ENCODE measurements around the gene ABCF3. TPM values are rescaled to one million over a fixed set of nuclear protein-coding genes. Genes with fewer than 3 reads are reported as not detected.

Gene ABCF3
- total and polyA plus RNA-seq, 5 experiments from 2014 or later: 35.2 to 128 (median 56.3) TPM

DNA sequence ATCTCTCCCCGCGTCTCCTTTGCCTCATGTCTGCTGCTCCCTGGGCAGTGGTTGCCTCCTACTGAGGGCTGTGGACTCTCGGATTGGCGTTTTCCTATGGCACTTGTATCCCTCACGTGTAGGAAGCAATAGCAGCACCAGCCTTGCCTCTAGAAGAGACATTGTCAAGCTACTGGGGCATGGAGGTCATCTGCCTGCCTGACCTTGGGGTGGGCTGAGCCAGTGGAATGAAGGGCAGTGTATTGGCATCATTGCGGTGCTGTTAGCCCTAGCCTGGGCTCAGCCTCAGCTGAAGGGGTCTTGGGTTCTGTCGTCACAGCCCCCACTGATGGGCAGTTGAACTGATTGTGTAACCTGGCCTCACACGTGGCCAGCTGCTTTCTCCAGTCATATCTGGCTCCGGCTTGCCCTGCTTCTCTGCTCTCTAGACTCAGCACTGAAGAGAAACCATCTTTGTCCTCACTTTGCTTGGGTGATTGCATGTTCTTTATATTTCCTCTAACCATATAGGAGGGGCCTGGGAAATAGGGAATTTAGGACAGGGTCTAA is 8.1 kb downstream of the ABCF3 start:
- DNase-seq (no peak), ATAC-seq (no peak)
- peak overlapping the region in 2 of 10 donors; percentile 45 to 59 for H3K27ac Mint-ChIP-seq
- no peak overlapping the region for H3K4me3 Mint-ChIP-seq
- H3K27me3 Mint-ChIP-seq: no peaks in the 10 kb centered on the region
- POLR2A ChIA-PET: interaction anchor here (0.7 to 1.3 kb wide), 2 partner anchors 8 to 15 kb away, joined by 3 read pairs; partner anchors contain the start of gene ABCF3
- peaks cover 0 to 14% (median 2%) of the 10 kb centered on the region in 4 donors for H3K4me1 Mint-ChIP-seq
- peaks cover 0 to 67% (median 3%) of the 10 kb centered on the region in 3 donors for H3K36me3 Mint-ChIP-seq
- no peaks in the 10 kb centered on the region for H3K9me3 Mint-ChIP-seq

DNA sequence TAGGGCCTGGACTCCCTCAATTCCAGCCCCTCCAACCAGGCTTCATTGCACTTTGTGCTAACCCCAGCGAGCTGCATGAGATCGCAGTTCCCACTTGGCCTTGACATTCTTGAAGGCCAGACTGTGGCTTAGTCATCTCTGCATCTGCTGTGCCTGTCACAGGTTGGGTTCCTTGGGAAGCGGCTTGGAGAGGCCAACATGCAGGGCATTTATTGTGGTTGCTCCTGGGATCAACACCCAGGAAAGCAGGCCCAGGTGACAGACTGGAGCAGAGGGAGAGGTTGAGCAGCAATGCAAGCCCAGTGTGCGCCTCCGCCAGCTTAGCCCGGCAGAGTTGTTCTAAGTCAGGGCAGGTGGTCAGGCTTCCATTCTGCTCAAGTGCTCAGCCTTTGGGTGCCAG is 10.5 kb downstream of the ABCF3 start:
- Mint-ChIP-seq H3K9me3 (no peaks in the 10 kb centered on the region), H3K4me1 (peaks cover 0 to 3% (median 0%) of the 10 kb centered on the region in 4 donors), H3K4me3 (no peak overlapping the region), H3K27me3 (no peaks in the 10 kb centered on the region), H3K27ac (peak overlapping the region in 2 of 10 donors; percentile 28 to 74), H3K36me3 (peaks cover 0 to 43% (median 0%) of the 10 kb centered on the region in 3 donors)
- ATAC-seq (no peak), DNase-seq (no peak)
- POLR2A ChIA-PET: no interaction called here

DNA sequence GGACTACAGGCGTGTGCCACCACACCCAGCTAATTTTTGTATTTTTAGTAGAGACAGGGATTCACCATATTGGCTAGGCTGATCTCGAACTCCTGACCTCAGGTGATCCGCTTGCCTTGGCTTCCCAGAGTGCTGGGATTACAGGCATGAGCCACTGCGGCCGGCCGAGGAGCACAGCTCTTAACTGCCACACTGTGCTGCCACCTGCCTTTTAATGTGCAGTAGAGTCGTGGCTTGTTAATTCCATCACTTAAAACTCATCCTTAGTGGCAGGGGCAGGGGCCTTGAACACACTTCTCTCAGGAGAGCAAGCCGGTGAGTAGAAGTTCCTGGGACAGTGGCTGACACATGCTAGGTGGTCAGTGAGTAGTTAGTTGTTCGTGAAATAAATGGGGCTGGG is 12.5 kb downstream of the ABCF3 start:
- no peak for ATAC-seq
- H3K4me1 Mint-ChIP-seq: peaks cover 0 to 3% (median 0%) of the 10 kb centered on the region in 4 donors
- peak overlapping the region in 1 of 10 donors; percentile 51 for H3K27ac Mint-ChIP-seq
- H3K36me3 Mint-ChIP-seq: peaks cover 0 to 24% (median 0%) of the 10 kb centered on the region in 3 donors
- H3K27me3 Mint-ChIP-seq: peaks cover 0 to 2% (median 0%) of the 10 kb centered on the region in 5 donors
- no peak overlapping the region for H3K4me3 Mint-ChIP-seq
- no peak for DNase-seq
- H3K9me3 Mint-ChIP-seq: no peaks in the 10 kb centered on the region
- POLR2A ChIA-PET: interaction anchor here (0.5 kb wide), 1 partner anchor 158 kb away, joined by 5 read pairs; no protein-coding TSS in a partner anchor

DNA sequence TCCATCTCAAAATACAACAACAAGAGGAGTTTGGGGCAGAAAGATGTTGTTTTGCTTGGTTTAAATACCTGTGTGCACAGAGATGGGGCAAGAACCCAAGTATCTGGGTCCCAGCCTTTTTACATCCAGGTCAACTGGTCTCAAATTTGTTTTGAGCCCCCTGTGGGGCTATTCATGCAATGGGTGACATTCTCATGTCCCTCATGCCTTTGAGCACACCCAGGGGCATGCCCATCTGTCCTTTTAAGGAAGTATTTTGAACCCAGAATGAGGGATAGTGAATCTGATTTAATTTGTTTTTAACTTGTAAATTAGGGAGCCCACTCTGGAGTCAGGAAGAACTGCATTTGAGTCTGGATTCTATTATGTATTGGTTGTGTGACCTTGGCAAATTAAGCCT is 14.8 kb downstream of the ABCF3 start:
- no peaks in the 10 kb centered on the region for H3K9me3 Mint-ChIP-seq
- peaks cover 0 to 3% (median 0%) of the 10 kb centered on the region in 3 donors for H3K36me3 Mint-ChIP-seq
- ATAC-seq (no peak), DNase-seq (no peak)
- H3K27ac Mint-ChIP-seq: no peak overlapping the region
- no peak overlapping the region for H3K4me3 Mint-ChIP-seq
- POLR2A ChIA-PET: no interaction called here
- H3K27me3 Mint-ChIP-seq: peaks cover 2 to 5% (median 4%) of the 10 kb centered on the region in 5 donors
- H3K4me1 Mint-ChIP-seq: peaks cover 0 to 3% (median 0%) of the 10 kb centered on the region in 4 donors

DNA sequence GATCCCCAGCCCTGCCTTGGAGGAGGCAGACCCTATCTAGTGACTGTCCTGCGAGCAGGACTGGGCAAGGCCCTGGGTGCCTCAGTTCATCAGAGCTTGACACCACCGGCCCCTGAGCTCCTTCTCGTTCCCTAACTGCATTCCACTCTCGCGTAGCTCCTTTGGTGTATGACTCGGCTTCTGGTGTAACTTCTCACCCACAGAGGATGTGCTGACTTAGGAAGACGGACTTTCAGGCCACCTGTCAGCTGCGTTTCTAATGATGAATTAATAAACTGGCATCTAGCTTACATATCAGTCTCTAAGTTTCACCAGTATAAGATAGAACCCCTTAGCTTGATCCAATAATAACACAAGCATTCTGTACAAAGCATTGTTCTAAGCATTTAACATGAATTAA is 17.5 kb downstream of the ABCF3 start:
- Mint-ChIP-seq H3K27ac (no peak overlapping the region), H3K27me3 (peaks cover 11 to 26% (median 14%) of the 10 kb centered on the region in 5 donors), H3K36me3 (no peaks in the 10 kb centered on the region), H3K4me1 (no peaks in the 10 kb centered on the region), H3K9me3 (no peaks in the 10 kb centered on the region), H3K4me3 (no peak overlapping the region)
- no peak for ATAC-seq
- POLR2A ChIA-PET: no interaction called here
- no peak for DNase-seq

- Mint-ChIP-seq H3K9me3 (no peaks in the 10 kb centered on the region), H3K4me3 (no peak overlapping the region), H3K27me3 (peaks cover 12 to 24% (median 14%) of the 10 kb centered on the region in 5 donors), H3K4me1 (no peaks in the 10 kb centered on the region), H3K36me3 (no peaks in the 10 kb centered on the region), H3K27ac (no peak overlapping the region)
- DNase-seq (no peak), ATAC-seq (no peak)
- POLR2A ChIA-PET: no interaction called here
These were observed 23.3 kb downstream of the ABCF3 start for GRCh38 chr3:184209146-184209923.

GRCh38 chr3:184211297-184211696 is 25.3 kb downstream of the ABCF3 start:
- Mint-ChIP-seq H3K4me1 (no peaks in the 10 kb centered on the region), H3K36me3 (no peaks in the 10 kb centered on the region), H3K27me3 (peaks cover 10 to 21% (median 12%) of the 10 kb centered on the region in 5 donors), H3K27ac (no peak overlapping the region), H3K4me3 (no peak overlapping the region), H3K9me3 (no peaks in the 10 kb centered on the region)
- POLR2A ChIA-PET: no interaction called here
- ATAC-seq (no peak), DNase-seq (no peak)

GRCh38 chr3:184211718-184212117 is 25.7 kb downstream of the ABCF3 start:
- H3K27me3 Mint-ChIP-seq: peaks cover 6 to 17% (median 8%) of the 10 kb centered on the region in 5 donors
- ATAC-seq (no peak), DNase-seq (no peak)
- no peak overlapping the region for H3K27ac Mint-ChIP-seq
- H3K36me3 Mint-ChIP-seq: no peaks in the 10 kb centered on the region
- no peak overlapping the region for H3K4me3 Mint-ChIP-seq
- no peaks in the 10 kb centered on the region for H3K9me3 Mint-ChIP-seq
- no peaks in the 10 kb centered on the region for H3K4me1 Mint-ChIP-seq
- POLR2A ChIA-PET: no interaction called here

- Mint-ChIP-seq H3K36me3 (no peaks in the 10 kb centered on the region), H3K4me1 (no peaks in the 10 kb centered on the region), H3K27ac (no peak overlapping the region), H3K9me3 (no peaks in the 10 kb centered on the region), H3K4me3 (no peak overlapping the region), H3K27me3 (peaks cover 2 to 24% (median 13%) of the 10 kb centered on the region in 5 donors)
- POLR2A ChIA-PET: no interaction called here
- ATAC-seq (no peak), DNase-seq (no peak)
These were observed 32.8 kb downstream of the ABCF3 start for GRCh38 chr3:184218814-184219213.

- Mint-ChIP-seq H3K27ac (no peak overlapping the region), H3K4me1 (peaks cover 0 to 2% (median 0%) of the 10 kb centered on the region in 4 donors), H3K27me3 (peaks cover 11 to 41% (median 32%) of the 10 kb centered on the region in 5 donors), H3K36me3 (no peaks in the 10 kb centered on the region), H3K4me3 (no peak overlapping the region), H3K9me3 (no peaks in the 10 kb centered on the region)
- DNase-seq: no peak
- POLR2A ChIA-PET: no interaction called here
- ATAC-seq: no peak
These were observed 36.5 kb downstream of the ABCF3 start for GRCh38 chr3:184222521-184222920.

- DNase-seq (no peak), ATAC-seq (no peak)
- POLR2A ChIA-PET: no interaction called here
- Mint-ChIP-seq H3K27me3 (peaks cover 13 to 49% (median 39%) of the 10 kb centered on the region in 5 donors), H3K4me1 (peaks cover 0 to 6% (median 4%) of the 10 kb centered on the region in 4 donors), H3K4me3 (no peak overlapping the region), H3K9me3 (no peaks in the 10 kb centered on the region), H3K36me3 (no peaks in the 10 kb centered on the region), H3K27ac (peak overlapping the region in 1 of 10 donors; percentile 40)
These were observed 37.9 kb downstream of the ABCF3 start for GRCh38 chr3:184223946-184224345.

DNA sequence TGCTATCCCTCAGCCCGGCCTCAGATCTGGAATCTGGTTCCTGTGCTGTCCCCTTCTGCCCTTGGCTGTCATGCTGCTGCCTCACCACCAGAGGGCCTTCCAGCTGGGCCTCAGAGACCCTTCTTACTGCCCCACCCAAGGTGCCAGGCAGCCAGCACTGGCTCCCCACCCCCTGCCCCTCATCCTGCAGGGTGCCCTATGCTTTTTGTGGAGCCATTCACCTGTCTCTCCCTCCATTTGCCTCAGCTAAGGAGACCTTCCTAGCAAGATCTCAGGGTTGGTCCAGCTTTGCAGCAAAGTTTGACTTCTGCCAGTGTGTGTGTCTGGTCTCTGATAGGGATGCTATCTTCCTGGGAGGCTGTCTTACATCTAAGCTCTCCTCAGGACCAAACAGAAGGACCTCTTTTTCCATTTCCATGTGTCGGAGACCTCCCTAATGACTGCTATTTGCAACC is 41.5 kb downstream of the ABCF3 start:
- ATAC-seq (peak; percentile 29 to 31), DNase-seq (peak in 9 of 10 donors; percentile 27 to 64 (median 54))
- peaks cover 28 to 62% (median 49%) of the 10 kb centered on the region in 5 donors for H3K27me3 Mint-ChIP-seq
- H3K4me3 Mint-ChIP-seq: no peak overlapping the region
- H3K27ac Mint-ChIP-seq: no peak overlapping the region
- H3K4me1 Mint-ChIP-seq: peaks cover 8 to 15% (median 11%) of the 10 kb centered on the region in 4 donors
- no peaks in the 10 kb centered on the region for H3K9me3 Mint-ChIP-seq
- POLR2A ChIA-PET: no interaction called here
- peaks cover 0 to 2% (median 0%) of the 10 kb centered on the region in 3 donors for H3K36me3 Mint-ChIP-seq

All from naive thymus-derived CD8-positive, alpha-beta T cell (primary cell).